Stimulated activated CD4-positive, alpha-beta T cell treated with anti-CD3 and anti-CD28 coated beads, Interleukin-4, amount 100 ng/mL, for 4 hours (primary cell): ENCODE data around the gene ANKS1B.

Source experiments
- DNase-seq, 2 experiments: peaks; one replicate each; pipeline ENCODE4 v3.0.0-alpha.2; 2020

ANKS1B gene

GRCh38 chr12:99959549-99960170 is 25.1 kb downstream of the ANKS1B start:
- no peak for DNase-seq

GRCh38 chr12:99957866-99958466 is 26.8 kb downstream of the ANKS1B start:
- no peak for DNase-seq

- no peak for DNase-seq
Observed at GRCh38 chr12:99954724-99955123, 30.0 kb downstream of the ANKS1B start.

GRCh38 chr12:99948370-99948769 is 36.4 kb downstream of the ANKS1B start:
- no peak for DNase-seq

- DNase-seq, result no peak
Observed at GRCh38 chr12:99946131-99946530, 38.6 kb downstream of the ANKS1B start.

GRCh38 chr12:99935608-99936007 is 49.1 kb downstream of the ANKS1B start:
- no peak for DNase-seq

GRCh38 chr12:99926511-99927169 is 58.1 kb downstream of the ANKS1B start:
- DNase-seq, result no peak

- DNase-seq, result no peak
Observed at GRCh38 chr12:99920353-99920960, 64.3 kb downstream of the ANKS1B start.

- no peak for DNase-seq
Observed at GRCh38 chr12:99917711-99918402, 66.9 kb downstream of the ANKS1B start.

- no peak for DNase-seq
Observed at GRCh38 chr12:99916555-99916954, 68.2 kb downstream of the ANKS1B start.

GRCh38 chr12:99915251-99916082 is 69.3 kb downstream of the ANKS1B start:
- DNase-seq, result no peak

- DNase-seq, result no peak
Observed at GRCh38 chr12:99914206-99914605, 70.5 kb downstream of the ANKS1B start.

GRCh38 chr12:99911967-99912366 is 72.8 kb downstream of the ANKS1B start:
- no peak for DNase-seq

- DNase-seq, result no peak
Observed at GRCh38 chr12:99911081-99911480, 73.7 kb downstream of the ANKS1B start.

GRCh38 chr12:99910342-99910741 is 74.4 kb downstream of the ANKS1B start:
- no peak for DNase-seq

- DNase-seq, result no peak
Observed at GRCh38 chr12:99906786-99907579, 77.8 kb downstream of the ANKS1B start.

- no peak for DNase-seq
Observed at GRCh38 chr12:99901181-99901580, 83.6 kb downstream of the ANKS1B start.

GRCh38 chr12:99898645-99899044 is 86.1 kb downstream of the ANKS1B start:
- no peak for DNase-seq

GRCh38 chr12:99879439-99879838 is 105.3 kb downstream of the ANKS1B start:
- no peak for DNase-seq

GRCh38 chr12:99875081-99875480 is 109.7 kb downstream of the ANKS1B start:
- no peak for DNase-seq

- no peak for DNase-seq
Observed at GRCh38 chr12:99870085-99870484, 114.7 kb downstream of the ANKS1B start.

GRCh38 chr12:99861731-99862130 is 123.0 kb downstream of the ANKS1B start:
- DNase-seq, result no peak
